ENCODE measurements around the gene LPAR3. TPM values are rescaled to one million over a fixed set of nuclear protein-coding genes. Genes with fewer than 3 reads are reported as not detected.

The LPAR3 gene
- total RNA-seq, 1 donor from 2014 or later, result 6.4 TPM

GRCh38 chr1:84876353-84876752 is 16.7 kb downstream of the LPAR3 start:
- TF ChIP-seq, protein P1, sequence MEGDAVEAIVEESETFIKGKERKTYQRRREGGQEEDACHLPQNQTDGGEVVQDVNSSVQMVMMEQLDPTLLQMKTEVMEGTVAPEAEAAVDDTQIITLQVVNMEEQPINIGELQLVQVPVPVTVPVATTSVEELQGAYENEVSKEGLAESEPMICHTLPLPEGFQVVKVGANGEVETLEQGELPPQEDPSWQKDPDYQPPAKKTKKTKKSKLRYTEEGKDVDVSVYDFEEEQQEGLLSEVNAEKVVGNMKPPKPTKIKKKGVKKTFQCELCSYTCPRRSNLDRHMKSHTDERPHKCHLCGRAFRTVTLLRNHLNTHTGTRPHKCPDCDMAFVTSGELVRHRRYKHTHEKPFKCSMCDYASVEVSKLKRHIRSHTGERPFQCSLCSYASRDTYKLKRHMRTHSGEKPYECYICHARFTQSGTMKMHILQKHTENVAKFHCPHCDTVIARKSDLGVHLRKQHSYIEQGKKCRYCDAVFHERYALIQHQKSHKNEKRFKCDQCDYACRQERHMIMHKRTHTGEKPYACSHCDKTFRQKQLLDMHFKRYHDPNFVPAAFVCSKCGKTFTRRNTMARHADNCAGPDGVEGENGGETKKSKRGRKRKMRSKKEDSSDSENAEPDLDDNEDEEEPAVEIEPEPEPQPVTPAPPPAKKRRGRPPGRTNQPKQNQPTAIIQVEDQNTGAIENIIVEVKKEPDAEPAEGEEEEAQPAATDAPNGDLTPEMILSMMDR (conservative IDR thresholded peaks at IDR 0.05), result no peak
- Mint-ChIP-seq H3K9me3 (no peaks in the 10 kb centered on the region), H3K36me3 (no peaks in the 10 kb centered on the region), H3K27me3 (no peaks in the 10 kb centered on the region), H3K4me3 (no peak overlapping the region), H3K4me1 (ENCODE audit: unreplicated experiment) (peaks cover 3% of the 10 kb centered on the region), H3K27ac (no peak overlapping the region)
- no peak for DNase-seq (ENCODE audit: extremely low spot score, unreplicated experiment)

DNA sequence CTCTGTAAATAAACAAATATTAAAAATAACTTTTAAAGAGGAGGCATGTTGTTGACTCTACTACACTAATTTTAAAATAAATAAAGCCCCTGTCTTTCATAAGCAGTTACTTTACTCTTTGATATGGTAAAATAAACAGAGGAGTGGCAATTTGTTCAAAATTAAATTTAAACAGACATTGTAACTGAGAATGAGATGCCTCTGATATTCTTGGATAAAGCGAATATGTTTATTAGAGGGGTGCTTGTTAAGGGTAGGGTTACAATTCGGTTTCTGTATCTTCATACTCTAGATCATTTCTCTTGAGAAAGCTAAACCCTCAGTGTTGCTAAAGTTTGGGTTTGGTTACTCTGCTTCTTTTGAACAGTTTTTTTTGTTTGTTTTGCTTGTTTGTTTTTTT is 19.6 kb downstream of the LPAR3 start:
- no peaks in the 10 kb centered on the region for H3K27me3 Mint-ChIP-seq
- H3K9me3 Mint-ChIP-seq, result no peaks in the 10 kb centered on the region
- H3K36me3 Mint-ChIP-seq, result no peaks in the 10 kb centered on the region
- DNase-seq (ENCODE audit: extremely low spot score, unreplicated experiment), result no peak
- H3K27ac Mint-ChIP-seq, result no peak overlapping the region
- peaks cover 11% of the 10 kb centered on the region for H3K4me1 Mint-ChIP-seq (ENCODE audit: unreplicated experiment)
- TF ChIP-seq, protein P1 (conservative IDR thresholded peaks at IDR 0.05), result no peak
- no peak overlapping the region for H3K4me3 Mint-ChIP-seq

GRCh38 chr1:84872696-84873355 is 20.2 kb downstream of the LPAR3 start:
- Mint-ChIP-seq H3K36me3 (no peaks in the 10 kb centered on the region), H3K4me3 (no peak overlapping the region), H3K9me3 (no peaks in the 10 kb centered on the region), H3K27ac (no peak overlapping the region), H3K4me1 (ENCODE audit: unreplicated experiment) (peaks cover 11% of the 10 kb centered on the region), H3K27me3 (no peaks in the 10 kb centered on the region)
- TF ChIP-seq, protein P1 (conservative IDR thresholded peaks at IDR 0.05), result no peak
- no peak for DNase-seq (ENCODE audit: extremely low spot score, unreplicated experiment)

DNA sequence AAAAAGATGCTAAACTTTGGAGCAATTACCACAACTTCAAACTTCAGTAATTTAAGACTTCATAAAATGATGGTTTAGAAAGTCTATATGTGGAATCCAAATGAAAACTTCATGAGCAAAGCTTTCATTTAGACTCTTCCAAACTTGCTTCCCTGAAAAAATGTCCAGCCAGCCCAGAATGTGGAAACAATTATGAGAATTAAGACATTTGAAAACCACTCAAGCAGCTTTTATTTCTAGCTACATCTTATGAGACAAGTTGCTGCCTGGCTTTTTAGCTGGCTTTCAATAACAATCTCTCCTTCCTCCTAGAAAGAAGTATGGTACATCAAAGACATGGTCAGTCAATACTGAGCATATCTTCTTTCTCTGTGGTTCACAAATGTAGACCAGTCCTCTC is 21.8 kb downstream of the LPAR3 start:
- H3K36me3 Mint-ChIP-seq, result no peaks in the 10 kb centered on the region

DNA sequence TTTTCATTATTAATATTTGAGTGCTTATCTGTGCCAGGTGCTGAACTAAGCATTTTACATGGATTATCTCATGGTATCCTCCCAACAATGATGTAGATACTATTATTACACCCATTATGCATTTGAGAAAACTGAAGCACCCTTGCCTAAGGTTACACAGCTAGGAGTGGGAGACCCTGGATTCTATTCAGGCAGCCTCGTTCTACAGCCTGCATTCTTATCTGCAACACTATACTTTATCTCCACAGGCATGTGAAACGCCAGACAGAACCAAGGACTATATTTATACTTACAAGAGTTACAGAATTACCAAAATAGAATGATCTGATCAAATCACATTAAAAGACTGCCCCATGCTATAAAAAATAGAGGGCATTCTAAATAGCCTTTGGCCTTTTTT is 22.4 kb downstream of the LPAR3 start:
- H3K27me3 Mint-ChIP-seq, result no peaks in the 10 kb centered on the region
- no peak overlapping the region for H3K4me3 Mint-ChIP-seq
- DNase-seq (ENCODE audit: extremely low spot score, unreplicated experiment), result no peak
- H3K9me3 Mint-ChIP-seq, result no peaks in the 10 kb centered on the region
- H3K4me1 Mint-ChIP-seq (ENCODE audit: unreplicated experiment), result peaks cover 11% of the 10 kb centered on the region
- TF ChIP-seq, protein P1 (conservative IDR thresholded peaks at IDR 0.05), result no peak
- no peak overlapping the region for H3K27ac Mint-ChIP-seq
- no peaks in the 10 kb centered on the region for H3K36me3 Mint-ChIP-seq

More for the DNA sequence above, 21.8 kb downstream of the LPAR3 start:
- TF ChIP-seq, protein P1 (conservative IDR thresholded peaks at IDR 0.05), result no peak
- no peak overlapping the region for H3K4me3 Mint-ChIP-seq
- H3K27ac Mint-ChIP-seq, result no peak overlapping the region
- no peaks in the 10 kb centered on the region for H3K27me3 Mint-ChIP-seq
- H3K9me3 Mint-ChIP-seq, result no peaks in the 10 kb centered on the region
- H3K4me1 Mint-ChIP-seq (ENCODE audit: unreplicated experiment), result peaks cover 11% of the 10 kb centered on the region
- DNase-seq (ENCODE audit: extremely low spot score, unreplicated experiment), result no peak

All from type B pancreatic cell (in vitro differentiated cells).